Spleen (tissue), 7 donors: ENCODE measurements around the gene ST6GALNAC2.

ENCODE experiments used
- CTCF ChIP-seq, 11 experiments: fragments of 200-600 bp in 7 of 11; fragments of 450-650 bp in 4 of 11; sonication (generic) in 4 of 11; IDR thresholded peaks in 8 of 11; conservative IDR thresholded peaks in 3 of 11; 1 replicate in 7 of 11; 2 replicates in 4 of 11; pipeline versions ENCODE4 v1.4.0 to v1.8.0; 2016 to 2021; ENCODE audit warnings: antibody characterized with exemption in 11 of 11, inconsistent platforms in 4 of 11, mild to moderate bottlenecking in 1 of 11
- POLR2A ChIP-seq, 3 donors: fragments of 450-650 bp; IDR thresholded peaks; one replicate each; pipeline ENCODE4 v1.5.1; 2017; ENCODE audit warnings: antibody characterized with exemption in 3 of 3, mild to moderate bottlenecking in 1 of 3
- donor health status: DM: no; HTN: no; CAD: no; lungs with moderate emphysema.
- donor health status: DM: no; HTN: no; CAD: no.
- donor health status: DM: no; HTN: no; CAD: no.

DNA sequence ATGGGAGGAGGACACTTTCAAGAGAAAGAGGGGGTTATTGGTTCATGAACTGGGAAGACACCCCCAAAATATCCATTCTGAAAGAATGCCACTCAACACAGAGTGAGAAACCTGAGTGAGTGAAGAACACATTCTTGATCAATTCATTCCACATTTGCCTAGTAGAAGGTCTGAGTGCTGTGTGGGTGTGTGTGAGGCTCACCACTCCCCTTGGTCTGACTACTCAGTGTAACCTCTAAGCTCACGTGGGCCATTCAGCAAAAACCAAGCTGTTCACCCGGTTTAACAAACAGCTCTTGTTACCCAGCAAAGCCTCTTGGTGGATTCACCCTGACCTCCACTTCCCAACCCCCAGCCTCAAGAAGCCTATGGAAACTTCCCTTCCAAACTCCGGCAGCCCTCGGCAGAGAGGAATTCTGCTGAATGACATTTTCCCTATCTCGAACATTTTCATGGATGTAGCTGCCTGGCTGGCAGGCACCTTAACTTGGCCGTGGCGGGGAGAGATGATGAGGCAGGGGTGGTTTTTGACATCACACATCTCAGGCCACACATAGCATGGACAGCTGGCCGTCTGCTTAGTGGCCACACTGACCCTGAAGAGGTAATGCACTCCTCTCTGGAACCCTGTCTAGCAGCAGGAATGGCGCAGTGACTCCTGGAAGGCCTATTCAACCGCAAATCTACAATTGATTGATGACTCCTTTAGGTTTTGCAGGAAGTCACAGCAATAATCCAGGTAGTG is 46.3 kb upstream of the ST6GALNAC2 start:
- no peak for TF ChIP-seq POLR2A (IDR thresholded peaks at IDR 0.05)
- no peak for TF ChIP-seq CTCF (IDR thresholded peaks at IDR 0.05 in 8 of 11, conservative IDR thresholded peaks at IDR 0.05 in 3 of 11)
